Skeletal muscle tissue (tissue), 4 donors: ENCODE data around the gene CHAT. TPM values are rescaled to one million over a fixed set of nuclear protein-coding genes. Genes with fewer than 3 reads are reported as not detected.

Experiments
- H3K27ac ChIP-seq: one replicate; pipeline ENCODE4 v1.7.0; 2013; ENCODE audit warnings: mild to moderate bottlenecking, low read depth, low read length, inconsistent platforms
- H3K27me3 ChIP-seq, 3 donors: one replicate each; pipeline ENCODE4 v1.7.0; 2013; ENCODE audit warnings: low read length in 3 of 3; ENCODE audit not compliant: control insufficient read depth in 3 of 3, insufficient read depth in 3 of 3
- H3K36me3 ChIP-seq, 3 donors: one replicate each; pipeline ENCODE4 v1.7.0; 2013; ENCODE audit warnings: low read length in 3 of 3; ENCODE audit not compliant: control insufficient read depth in 3 of 3, insufficient read depth in 3 of 3
- H3K4me1 ChIP-seq, 3 donors: one replicate each; pipeline ENCODE4 v1.7.0; 2013; ENCODE audit warnings: low read length in 3 of 3, mild to moderate bottlenecking in 3 of 3; ENCODE audit not compliant: control insufficient read depth in 3 of 3, insufficient read depth in 3 of 3
- H3K4me3 ChIP-seq, 3 donors: one replicate each; pipeline ENCODE4 v1.7.0; 2013; ENCODE audit warnings: low read length in 3 of 3
- H3K9ac ChIP-seq, 3 donors: one replicate each; pipeline ENCODE4 v1.7.0; 2013; ENCODE audit warnings: low read length in 3 of 3, mild to moderate bottlenecking in 3 of 3, moderate library complexity in 2 of 3, low read depth in 1 of 3
- H3K9me3 ChIP-seq, 3 donors: one replicate each; pipeline ENCODE4 v1.7.0; 2013; ENCODE audit warnings: low read length in 3 of 3; ENCODE audit not compliant: control insufficient read depth in 3 of 3
- total RNA-seq: library from RNA; depleted of rRNA; stranded (reverse); fragments of >200 nt; gene quantifications from one replicate; pipeline ENCODE4 v1.2.3, GENCODE V29; 2014
- donor health status: Osteomylitis.

CHAT gene
- total RNA-seq, 1 donor from 2014 or later, result not detected

GRCh38 chr10:49711481-49711880, 97.6 kb downstream of the CHAT start:
- no peaks in the 10 kb centered on the region for H3K4me1 ChIP-seq
- peaks cover 0 to 4% (median 3%) of the 10 kb centered on the region in 3 donors for H3K27me3 ChIP-seq
- H3K9ac ChIP-seq, result no peak overlapping the region
- no peaks in the 10 kb centered on the region for H3K9me3 ChIP-seq
- H3K27ac ChIP-seq, result no peak overlapping the region
- H3K4me3 ChIP-seq, result no peak overlapping the region
- no peaks in the 10 kb centered on the region for H3K36me3 ChIP-seq

- no peak overlapping the region for H3K27ac ChIP-seq
- H3K9me3 ChIP-seq, result no peaks in the 10 kb centered on the region
- no peaks in the 10 kb centered on the region for H3K4me1 ChIP-seq
- H3K27me3 ChIP-seq, result peaks cover 0 to 4% (median 3%) of the 10 kb centered on the region in 3 donors
- no peak overlapping the region for H3K9ac ChIP-seq
- H3K36me3 ChIP-seq, result no peaks in the 10 kb centered on the region
- no peak overlapping the region for H3K4me3 ChIP-seq
Measured at GRCh38 chr10:49713266-49713665, 99.4 kb downstream of the CHAT start.

Other genes starting within 250 kb of the CHAT start
- not detected for gene DRGX, start 217.9 kb upstream of the CHAT start, total RNA-seq
- gene ERCC6, start 74.9 kb upstream of the CHAT start, total RNA-seq, result 24.0 TPM
- gene SLC18A3, start 3.7 kb upstream of the CHAT start, total RNA-seq, result not detected
- gene C10orf53, start 65.6 kb downstream of the CHAT start, total RNA-seq, result not detected
- gene OGDHL, start 148.3 kb downstream of the CHAT start, total RNA-seq, result 0.52 TPM